DND-41 (cell line): ENCODE results near the gene PRRT1B.

Source experiments
- ATAC-seq: fragments of 200-7000 bp; cut with Tn5 transposase; 3 replicates; pipeline ENCODE4 v1.9.1; 2021; ENCODE audit warnings: low read depth; ENCODE audit not compliant: insufficient read depth
- DNase-seq: peaks from one replicate; pipeline ENCODE4 v3.0.0-alpha.2; 2020
- H2AFZ ChIP-seq: 2 replicates; pipeline ENCODE4 v1.6.0; 2012; ENCODE audit warnings: low read depth, low read length
- H3K27ac ChIP-seq: 2 replicates; pipeline ENCODE4 v1.5.1; 2012; ENCODE audit warnings: low read length, inconsistent platforms
- H3K27me3 ChIP-seq: fragments of 200-600 bp; sonication (generic); 2 replicates; pipeline ENCODE4 v1.6.0; 2012; ENCODE audit warnings: low read length, mild to moderate bottlenecking, inconsistent platforms; ENCODE audit not compliant: insufficient read depth, poor library complexity
- H3K36me3 ChIP-seq: 2 replicates; pipeline ENCODE4 v1.5.1; 2012; ENCODE audit warnings: low read length, inconsistent platforms; ENCODE audit not compliant: insufficient read depth
- H3K4me1 ChIP-seq: 2 replicates; pipeline ENCODE4 v1.5.1; 2012; ENCODE audit warnings: mild to moderate bottlenecking, low read length; ENCODE audit not compliant: insufficient read depth
- H3K4me2 ChIP-seq: 2 replicates; pipeline ENCODE4 v1.6.0; 2012; ENCODE audit warnings: mild to moderate bottlenecking, moderate library complexity, low read length, inconsistent platforms; ENCODE audit not compliant: insufficient read depth
- H3K4me3 ChIP-seq, 2 experiments: fragments of 200-600 bp in 1 of 2; shearing (Covaris generic) in 1 of 2; 2 replicates each; pipeline ENCODE4 v1.5.1; 2012 to 2016; ENCODE audit warnings: inconsistent platforms in 2 of 2, low read length in 2 of 2, mild to moderate bottlenecking in 2 of 2, low read depth in 1 of 2, moderate library complexity in 1 of 2
- H3K79me2 ChIP-seq: 2 replicates; pipeline ENCODE4 v1.6.0; 2012; ENCODE audit warnings: low read length, inconsistent platforms; ENCODE audit not compliant: insufficient read depth
- H3K9ac ChIP-seq: 2 replicates; pipeline ENCODE4 v1.6.0; 2012; ENCODE audit warnings: low read depth, mild to moderate bottlenecking, inconsistent platforms, low read length, moderate library complexity
- H3K9me3 ChIP-seq: 2 replicates; pipeline ENCODE4 v1.5.1; 2012; ENCODE audit warnings: low read length, moderate library complexity, mild to moderate bottlenecking, inconsistent platforms; ENCODE audit not compliant: insufficient read depth, severe bottlenecking
- H4K20me1 ChIP-seq: 2 replicates; pipeline ENCODE4 v1.6.0; 2012; ENCODE audit warnings: low read length; ENCODE audit not compliant: insufficient read depth
- EZH2 ChIP-seq: IDR thresholded peaks from 3 replicates; pipeline ENCODE4 v1.6.1; 2012; ENCODE audit warnings: borderline replicate concordance, low read depth, mild to moderate bottlenecking, moderate library complexity, low read length, inconsistent platforms; ENCODE audit not compliant: severe bottlenecking
- TF ChIP-seq, protein P1 (sequence below): IDR thresholded peaks from 2 replicates; pipeline ENCODE4 v1.5.1; 2012; ENCODE audit warnings: borderline replicate concordance, low read length, moderate library complexity, mild to moderate bottlenecking; ENCODE audit not compliant: poor library complexity, severe bottlenecking; ENCODE audit errors: extremely low read depth

The PRRT1B gene

DNA sequence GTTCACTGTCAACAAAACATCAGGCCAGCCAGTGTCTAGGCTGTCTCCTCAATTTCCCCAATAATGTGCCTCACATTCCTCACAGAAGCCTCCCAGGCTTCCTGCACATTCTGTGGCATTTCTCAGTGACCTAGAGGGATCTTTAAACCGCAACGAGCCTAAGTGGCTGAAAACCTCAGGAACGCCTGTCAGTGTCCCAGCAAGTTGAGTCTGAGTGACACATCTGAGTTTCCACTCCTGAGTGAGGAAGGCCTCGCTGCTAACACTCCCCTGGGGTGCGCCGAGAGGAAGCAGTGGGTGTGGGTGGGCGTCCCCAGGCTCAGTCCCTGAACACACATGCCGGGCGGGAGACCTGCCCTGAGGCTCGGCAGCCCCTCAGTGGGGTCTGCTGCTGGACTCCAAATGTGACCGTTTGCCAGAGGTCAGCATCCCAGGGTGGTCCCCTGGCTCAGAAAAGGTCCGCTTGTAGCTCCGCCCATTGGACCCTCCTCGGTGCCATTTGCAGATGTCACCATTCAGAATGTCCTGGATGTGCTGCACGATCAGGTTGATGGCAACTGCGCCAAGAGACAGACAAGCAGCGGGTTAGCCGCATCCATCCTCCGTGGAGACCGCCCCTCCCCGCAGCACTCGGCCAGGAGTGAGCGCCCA, 20.5 kb upstream of the PRRT1B start:
- Histone ChIP-seq H4K20me1 (peaks cover 18% of the 10 kb centered on the region; the same call in 1 of the 2 replicates), H3K27ac (no peak overlapping the region), H3K27me3 (no peaks in the 10 kb centered on the region), H3K4me1 (peaks cover 8% of the 10 kb centered on the region), H3K9ac (no peak overlapping the region), H3K4me2 (no peak overlapping the region), H3K9me3 (no peaks in the 10 kb centered on the region), H3K79me2 (peaks cover 13% of the 10 kb centered on the region), H3K4me3 (no peak overlapping the region), H2AFZ (no peak overlapping the region), H3K36me3 (peaks cover 92% of the 10 kb centered on the region)
- DNase-seq (no peak), ATAC-seq (no peak)
- TF ChIP-seq EZH2: no peak
- TF ChIP-seq, protein P1, sequence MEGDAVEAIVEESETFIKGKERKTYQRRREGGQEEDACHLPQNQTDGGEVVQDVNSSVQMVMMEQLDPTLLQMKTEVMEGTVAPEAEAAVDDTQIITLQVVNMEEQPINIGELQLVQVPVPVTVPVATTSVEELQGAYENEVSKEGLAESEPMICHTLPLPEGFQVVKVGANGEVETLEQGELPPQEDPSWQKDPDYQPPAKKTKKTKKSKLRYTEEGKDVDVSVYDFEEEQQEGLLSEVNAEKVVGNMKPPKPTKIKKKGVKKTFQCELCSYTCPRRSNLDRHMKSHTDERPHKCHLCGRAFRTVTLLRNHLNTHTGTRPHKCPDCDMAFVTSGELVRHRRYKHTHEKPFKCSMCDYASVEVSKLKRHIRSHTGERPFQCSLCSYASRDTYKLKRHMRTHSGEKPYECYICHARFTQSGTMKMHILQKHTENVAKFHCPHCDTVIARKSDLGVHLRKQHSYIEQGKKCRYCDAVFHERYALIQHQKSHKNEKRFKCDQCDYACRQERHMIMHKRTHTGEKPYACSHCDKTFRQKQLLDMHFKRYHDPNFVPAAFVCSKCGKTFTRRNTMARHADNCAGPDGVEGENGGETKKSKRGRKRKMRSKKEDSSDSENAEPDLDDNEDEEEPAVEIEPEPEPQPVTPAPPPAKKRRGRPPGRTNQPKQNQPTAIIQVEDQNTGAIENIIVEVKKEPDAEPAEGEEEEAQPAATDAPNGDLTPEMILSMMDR: no peak

DNA sequence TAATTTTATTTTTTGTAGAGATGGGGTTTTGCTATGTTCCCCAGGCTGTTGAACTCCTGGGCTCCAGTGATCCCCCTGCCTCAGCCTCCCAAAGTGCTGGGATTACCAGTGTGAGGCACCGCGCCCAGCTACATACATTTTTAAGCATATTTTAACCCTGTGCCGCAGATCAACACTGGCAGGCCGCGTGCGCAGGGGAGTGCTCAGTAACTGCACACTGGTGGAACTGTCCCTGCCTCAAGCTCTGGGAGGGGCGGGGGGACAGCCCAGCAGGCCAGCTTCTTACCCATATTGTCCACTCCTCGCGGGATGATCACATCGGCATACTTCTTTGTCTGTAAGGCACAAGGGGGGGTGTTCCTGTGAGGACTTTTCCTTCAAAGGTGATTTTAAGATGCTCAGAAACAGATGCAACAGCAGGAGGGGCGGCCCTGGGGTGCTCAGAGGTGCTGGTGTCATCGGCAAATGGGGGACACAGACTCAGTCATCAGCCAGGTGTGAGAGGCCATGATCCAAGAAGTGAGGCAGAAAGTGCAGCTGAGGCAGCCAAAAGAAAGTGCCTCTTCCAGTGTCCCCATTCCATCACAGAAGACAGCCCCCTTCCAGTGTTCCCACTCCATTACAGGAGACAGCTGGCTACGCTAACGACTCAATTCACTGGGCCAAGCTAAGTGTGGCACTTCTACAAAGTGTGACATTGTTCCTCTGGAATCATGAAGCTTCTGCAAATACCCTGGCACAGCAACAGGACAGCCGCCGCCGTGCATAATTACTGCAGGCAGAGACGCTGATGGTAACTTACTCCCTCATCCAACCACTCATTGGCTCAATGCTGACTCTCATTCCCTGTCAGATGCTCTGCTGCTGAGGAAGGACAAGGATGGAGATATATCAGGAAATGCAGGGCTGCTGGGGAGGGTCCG, 19.4 kb upstream of the PRRT1B start:
- H3K4me2 ChIP-seq: no peak overlapping the region
- peaks cover 87% of the 10 kb centered on the region for H3K36me3 ChIP-seq
- no peak for DNase-seq
- H3K4me3 ChIP-seq: no peak overlapping the region
- no peaks in the 10 kb centered on the region for H3K9me3 ChIP-seq
- peaks cover 24% of the 10 kb centered on the region for H3K79me2 ChIP-seq
- peaks cover 14% of the 10 kb centered on the region for H3K4me1 ChIP-seq
- H4K20me1 ChIP-seq: peaks cover 18% of the 10 kb centered on the region; the same call in 1 of the 2 replicates
- H3K27ac ChIP-seq: no peak overlapping the region
- no peak for ATAC-seq
- H3K27me3 ChIP-seq: no peaks in the 10 kb centered on the region
- no peak for TF ChIP-seq EZH2
- TF ChIP-seq, protein P1: no peak
- H2AFZ ChIP-seq: no peak overlapping the region
- no peak overlapping the region for H3K9ac ChIP-seq

DNA sequence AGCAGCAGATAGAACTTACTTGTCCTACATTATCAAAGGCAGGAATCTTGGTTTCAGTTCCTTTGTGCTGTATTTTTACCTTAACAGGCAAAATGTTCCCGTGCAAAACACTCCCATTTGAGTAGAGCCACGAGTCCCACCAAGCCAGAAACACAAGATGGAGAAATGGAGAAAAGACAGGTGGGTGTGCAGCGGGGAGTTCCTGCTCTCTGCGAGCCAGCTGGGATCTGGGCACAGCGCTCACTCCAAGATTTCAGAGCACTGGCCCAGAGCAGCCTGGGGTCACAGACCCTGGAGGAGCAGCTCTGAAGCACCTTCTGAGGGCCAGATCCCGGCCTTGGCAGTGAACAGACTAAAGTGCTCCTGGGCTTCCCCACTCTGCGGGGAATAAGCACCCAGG, 17.1 kb upstream of the PRRT1B start:
- Histone ChIP-seq H3K4me2 (no peak overlapping the region), H4K20me1 (peaks cover 18% of the 10 kb centered on the region; the same call in 1 of the 2 replicates), H2AFZ (no peak overlapping the region), H3K36me3 (peaks cover 70% of the 10 kb centered on the region), H3K27ac (no peak overlapping the region), H3K4me3 (no peak overlapping the region), H3K27me3 (no peaks in the 10 kb centered on the region), H3K9ac (no peak overlapping the region), H3K9me3 (no peaks in the 10 kb centered on the region), H3K4me1 (peaks cover 21% of the 10 kb centered on the region), H3K79me2 (peaks cover 25% of the 10 kb centered on the region)
- no peak for DNase-seq
- TF ChIP-seq, protein P1: no peak
- TF ChIP-seq EZH2: no peak
- no peak for ATAC-seq
